Stimulated activated CD4-positive, alpha-beta T cell treated with anti-CD3 and anti-CD28 coated beads, TNF-alpha, amount 100 ng/mL, for 4 hours (primary cell): Measurements from ENCODE around the gene WNT7B.

Experiments
- DNase-seq, 3 experiments: peaks; one replicate each; pipeline ENCODE4 v3.0.0-alpha.2; 2020; ENCODE audit warnings: low read depth in 3 of 3

Gene WNT7B

GRCh38 chr22:45971408-45972028 lies 5.4 kb downstream of the WNT7B start:
- no peak for DNase-seq

- no peak for DNase-seq
Measured at GRCh38 chr22:45970705-45971407, 6.1 kb downstream of the WNT7B start.

GRCh38 chr22:45969801-45970470 lies 7.0 kb downstream of the WNT7B start:
- DNase-seq = no peak

- no peak for DNase-seq
Measured at GRCh38 chr22:45969414-45969799, 7.6 kb downstream of the WNT7B start.

GRCh38 chr22:45968751-45969413 lies 8.1 kb downstream of the WNT7B start:
- no peak for DNase-seq

- DNase-seq = no peak
Measured at GRCh38 chr22:45968003-45968650, 8.8 kb downstream of the WNT7B start.

GRCh38 chr22:45966895-45967365 lies 10.0 kb downstream of the WNT7B start:
- no peak for DNase-seq

GRCh38 chr22:45966320-45966894 lies 10.6 kb downstream of the WNT7B start:
- DNase-seq = no peak

- no peak for DNase-seq
Measured at GRCh38 chr22:45965563-45965962, 11.4 kb downstream of the WNT7B start.

- no peak for DNase-seq
Measured at GRCh38 chr22:45964926-45965527, 11.9 kb downstream of the WNT7B start.

GRCh38 chr22:45964372-45964771 lies 12.6 kb downstream of the WNT7B start:
- no peak for DNase-seq

- DNase-seq = no peak
Measured at GRCh38 chr22:45963821-45964220, 13.1 kb downstream of the WNT7B start.

- no peak for DNase-seq
Measured at GRCh38 chr22:45962756-45963324, 14.1 kb downstream of the WNT7B start.

GRCh38 chr22:45962434-45962718 lies 14.6 kb downstream of the WNT7B start:
- DNase-seq = no peak

GRCh38 chr22:45961679-45962433 lies 15.1 kb downstream of the WNT7B start:
- DNase-seq = no peak

- no peak for DNase-seq
Measured at GRCh38 chr22:45960477-45961386, 16.2 kb downstream of the WNT7B start.

- no peak for DNase-seq
Measured at GRCh38 chr22:45959719-45960476, 17.1 kb downstream of the WNT7B start.

- no peak for DNase-seq
Measured at GRCh38 chr22:45958971-45959370, 18.0 kb downstream of the WNT7B start.
